Measurements from ENCODE around the gene TWIST2. TPM values are rescaled to one million over a fixed set of nuclear protein-coding genes. Genes with fewer than 3 reads are reported as not detected.

The TWIST2 gene
- total RNA-seq, 1 donor: 9.4 TPM

- Histone ChIP-seq H3K79me2 (ENCODE audit: insufficient read depth, low read length) (peaks cover 38% of the 10 kb centered on the region), H3K27me3 (ENCODE audit: insufficient read depth, low read length) (no peaks in the 10 kb centered on the region), H3K4me2 (ENCODE audit: insufficient read depth, low read length) (peak overlapping the region; percentile 65), H4K20me1 (ENCODE audit: insufficient read depth, low read length) (no peaks in the 10 kb centered on the region), H3K9me3 (ENCODE audit: low read depth, low read length) (no peaks in the 10 kb centered on the region), H3K36me3 (ENCODE audit: insufficient read depth, low read length) (no peaks in the 10 kb centered on the region), H2AFZ (ENCODE audit: low read length) (peak overlapping the region; percentile 75), H3K27ac (ENCODE audit: low read depth, low read length) (peak overlapping the region; percentile 80), H3K4me3 (ENCODE audit: insufficient read depth, low read length) (peak overlapping the region; percentile 29), H3K4me1 (ENCODE audit: insufficient read depth, low read length) (peaks cover 45% of the 10 kb centered on the region)
- DNase-seq (ENCODE audit: insufficient read length, low spot score, missing footprints): peak; percentile 89
- TF ChIP-seq, protein P1, sequence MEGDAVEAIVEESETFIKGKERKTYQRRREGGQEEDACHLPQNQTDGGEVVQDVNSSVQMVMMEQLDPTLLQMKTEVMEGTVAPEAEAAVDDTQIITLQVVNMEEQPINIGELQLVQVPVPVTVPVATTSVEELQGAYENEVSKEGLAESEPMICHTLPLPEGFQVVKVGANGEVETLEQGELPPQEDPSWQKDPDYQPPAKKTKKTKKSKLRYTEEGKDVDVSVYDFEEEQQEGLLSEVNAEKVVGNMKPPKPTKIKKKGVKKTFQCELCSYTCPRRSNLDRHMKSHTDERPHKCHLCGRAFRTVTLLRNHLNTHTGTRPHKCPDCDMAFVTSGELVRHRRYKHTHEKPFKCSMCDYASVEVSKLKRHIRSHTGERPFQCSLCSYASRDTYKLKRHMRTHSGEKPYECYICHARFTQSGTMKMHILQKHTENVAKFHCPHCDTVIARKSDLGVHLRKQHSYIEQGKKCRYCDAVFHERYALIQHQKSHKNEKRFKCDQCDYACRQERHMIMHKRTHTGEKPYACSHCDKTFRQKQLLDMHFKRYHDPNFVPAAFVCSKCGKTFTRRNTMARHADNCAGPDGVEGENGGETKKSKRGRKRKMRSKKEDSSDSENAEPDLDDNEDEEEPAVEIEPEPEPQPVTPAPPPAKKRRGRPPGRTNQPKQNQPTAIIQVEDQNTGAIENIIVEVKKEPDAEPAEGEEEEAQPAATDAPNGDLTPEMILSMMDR (IDR thresholded peaks at IDR 0.05; ENCODE audit: extremely low read depth, low read depth, low read length): no peak
Measured at GRCh38 chr2:238863749-238864206, 15.9 kb downstream of the TWIST2 start.

DNA sequence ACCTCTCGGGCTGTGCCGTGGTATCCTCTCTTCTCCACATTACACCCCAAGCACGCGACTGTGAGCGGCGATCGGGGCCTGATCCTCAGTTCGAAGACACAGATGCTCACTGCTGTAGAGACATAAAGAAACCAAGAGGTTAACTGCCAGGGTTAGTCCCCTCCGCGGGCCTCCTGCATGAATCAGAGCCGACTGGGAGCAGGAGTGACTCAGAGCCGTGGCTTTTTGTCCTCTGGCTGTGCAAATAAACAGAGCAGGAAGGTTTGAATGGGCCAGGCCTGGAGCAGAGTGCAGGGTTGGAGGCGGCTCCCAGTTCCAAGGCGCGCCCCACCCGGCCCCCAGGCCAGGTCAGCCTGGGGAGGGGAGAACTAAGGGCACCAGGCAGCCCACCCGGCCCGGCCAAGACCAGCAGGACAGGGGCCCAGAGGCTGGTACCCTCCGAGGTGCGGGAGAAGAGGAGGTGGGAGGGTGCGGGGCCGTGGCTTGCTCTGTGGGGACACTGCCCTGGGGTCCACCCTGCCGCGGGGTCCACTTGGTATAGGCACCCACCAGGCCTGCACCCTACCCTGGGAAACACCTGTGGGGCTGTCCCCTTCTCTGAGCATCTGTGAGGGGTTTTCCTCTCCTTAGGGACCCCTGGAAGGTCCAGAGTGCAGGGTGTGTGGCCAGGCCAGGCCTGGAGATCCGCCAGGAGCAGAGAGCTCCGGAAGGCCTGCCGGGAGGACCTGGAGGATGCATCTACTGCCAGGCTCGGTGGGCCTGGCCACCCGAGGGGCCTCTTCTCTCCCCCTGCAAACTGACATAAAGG, 16.5 kb downstream of the TWIST2 start:
- Histone ChIP-seq H3K4me1 (ENCODE audit: insufficient read depth, low read length) (peaks cover 48% of the 10 kb centered on the region), H3K79me2 (ENCODE audit: insufficient read depth, low read length) (peaks cover 38% of the 10 kb centered on the region), H3K9me3 (ENCODE audit: low read depth, low read length) (no peaks in the 10 kb centered on the region), H3K4me3 (ENCODE audit: insufficient read depth, low read length) (peak overlapping the region; percentile 49), H3K27me3 (ENCODE audit: insufficient read depth, low read length) (no peaks in the 10 kb centered on the region), H4K20me1 (ENCODE audit: insufficient read depth, low read length) (no peaks in the 10 kb centered on the region), H3K36me3 (ENCODE audit: insufficient read depth, low read length) (no peaks in the 10 kb centered on the region), H3K27ac (ENCODE audit: low read depth, low read length) (peak overlapping the region; percentile 80), H3K4me2 (ENCODE audit: insufficient read depth, low read length) (peak overlapping the region; percentile 65), H2AFZ (ENCODE audit: low read length) (peak overlapping the region; percentile 75)
- peak; percentile 100 for DNase-seq (ENCODE audit: insufficient read length, low spot score, missing footprints)
- TF ChIP-seq, protein P1 (IDR thresholded peaks at IDR 0.05; ENCODE audit: extremely low read depth, low read depth, low read length): no peak

DNA sequence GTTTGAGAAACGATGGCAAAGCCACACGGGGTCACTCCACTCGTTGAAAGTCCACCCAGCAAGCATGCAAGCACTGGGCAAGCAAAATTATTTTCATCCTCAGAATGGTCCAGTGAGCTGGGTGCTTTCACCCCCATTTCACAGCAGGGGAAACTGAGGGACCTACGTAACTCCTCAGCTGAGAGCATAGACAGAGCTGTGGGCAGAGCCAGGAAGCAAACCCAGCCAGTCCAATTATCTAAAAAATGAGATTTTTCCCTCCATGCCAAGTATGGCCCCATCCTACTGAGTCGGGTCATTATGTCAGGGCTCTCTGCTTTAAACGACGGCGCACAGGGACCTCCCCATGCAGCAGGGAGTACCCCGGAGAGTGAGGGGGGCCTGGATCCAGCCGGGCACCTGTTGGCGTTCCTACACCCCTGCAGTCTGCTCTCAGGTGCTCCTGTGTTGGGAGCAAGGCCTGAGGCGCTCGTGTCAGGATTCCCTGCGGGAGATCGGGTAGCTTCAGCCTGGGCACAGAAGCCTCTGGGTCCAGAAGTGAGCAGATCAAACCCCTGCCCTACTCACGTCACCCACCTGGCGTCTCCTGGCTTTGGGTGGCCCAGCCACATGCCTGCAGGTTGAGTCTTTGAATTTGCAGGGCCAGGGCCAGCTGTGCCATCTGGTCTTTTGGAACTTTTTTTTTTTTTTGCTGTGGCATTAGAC, 17.3 kb downstream of the TWIST2 start:
- Histone ChIP-seq H3K79me2 (ENCODE audit: insufficient read depth, low read length) (peaks cover 30% of the 10 kb centered on the region), H2AFZ (ENCODE audit: low read length) (peak overlapping the region; percentile 63), H3K36me3 (ENCODE audit: insufficient read depth, low read length) (no peaks in the 10 kb centered on the region), H3K4me3 (ENCODE audit: insufficient read depth, low read length) (peak overlapping the region; percentile 49), H4K20me1 (ENCODE audit: insufficient read depth, low read length) (no peaks in the 10 kb centered on the region), H3K27me3 (ENCODE audit: insufficient read depth, low read length) (no peaks in the 10 kb centered on the region), H3K4me2 (ENCODE audit: insufficient read depth, low read length) (peak overlapping the region; percentile 65), H3K4me1 (ENCODE audit: insufficient read depth, low read length) (peaks cover 48% of the 10 kb centered on the region), H3K9me3 (ENCODE audit: low read depth, low read length) (no peaks in the 10 kb centered on the region), H3K27ac (ENCODE audit: low read depth, low read length) (peak overlapping the region; percentile 80)
- TF ChIP-seq, protein P1 (IDR thresholded peaks at IDR 0.05; ENCODE audit: extremely low read depth, low read depth, low read length): no peak
- DNase-seq (ENCODE audit: insufficient read length, low spot score, missing footprints): no peak
